Hippocampal formation (tissue), 2 donors: Measurements from ENCODE around the gene INSL4.

Source experiments
- DNase-seq, 2 donors: peaks; one replicate each; lab custom pipeline; 2025; lab: John Stamatoyannopoulos, UW

INSL4 gene

GRCh38 chr9:5231212-5231611 lies at the start of gene INSL4:
Gene INSL4 (plus strand): TSS chr9:5231419. CDS start chr9:5231524, 105 bp downstream.
- DNase-seq: no peak

- DNase-seq: no peak
Measured at GRCh38 chr9:5184776-5185175, 46.4 kb upstream of the INSL4 start.

GRCh38 chr9:5185220-5185840 lies 45.9 kb upstream of the INSL4 start, which contains the start of gene INSL6:
Gene INSL6 (minus strand): TSS chr9:5185639. CDS start chr9:5185602, 37 bp downstream.
- DNase-seq: no peak

- peak; percentile 2 to 18 for DNase-seq
Measured at GRCh38 chr9:5186416-5187169, 44.6 kb upstream of the INSL4 start.

GRCh38 chr9:5188060-5188984 lies 42.9 kb upstream of the INSL4 start:
- no peak for DNase-seq

GRCh38 chr9:5191985-5192384 lies 39.2 kb upstream of the INSL4 start:
- DNase-seq: no peak

GRCh38 chr9:5193345-5193744 lies 37.9 kb upstream of the INSL4 start:
- no peak for DNase-seq

GRCh38 chr9:5195463-5195862 lies 35.8 kb upstream of the INSL4 start:
- DNase-seq: no peak

GRCh38 chr9:5205071-5205470 lies 26.1 kb upstream of the INSL4 start:
- no peak for DNase-seq

GRCh38 chr9:5230554-5230953 lies 665 bp upstream of the INSL4 start:
- no peak for DNase-seq

GRCh38 chr9:5263351-5264218 lies 32.4 kb downstream of the INSL4 start:
- DNase-seq: no peak

GRCh38 chr9:5264219-5264595 lies 33.0 kb downstream of the INSL4 start:
- no peak for DNase-seq

- DNase-seq: no peak
Measured at GRCh38 chr9:5265939-5266338, 34.7 kb downstream of the INSL4 start.

GRCh38 chr9:5269249-5269715 lies 38.1 kb downstream of the INSL4 start:
- DNase-seq: no peak

- DNase-seq: no peak
Measured at GRCh38 chr9:5274770-5275169, 43.6 kb downstream of the INSL4 start.

- no peak for DNase-seq
Measured at GRCh38 chr9:5278486-5278885, 47.3 kb downstream of the INSL4 start.
